NCI-H1694 treated with DMSO at 0.1 percent for 48 hours (cell line): ENCODE data around the gene THBS2.
"Not testable (repeated sequence)": the region's sequence is repeated elsewhere in the genome, so short reads cannot be mapped to it uniquely, and the experiment has no call there.

Experiments used
- DNase-seq: peaks from one replicate; lab custom pipeline; 2025; lab: John Stamatoyannopoulos, UW

The THBS2 gene

DNA sequence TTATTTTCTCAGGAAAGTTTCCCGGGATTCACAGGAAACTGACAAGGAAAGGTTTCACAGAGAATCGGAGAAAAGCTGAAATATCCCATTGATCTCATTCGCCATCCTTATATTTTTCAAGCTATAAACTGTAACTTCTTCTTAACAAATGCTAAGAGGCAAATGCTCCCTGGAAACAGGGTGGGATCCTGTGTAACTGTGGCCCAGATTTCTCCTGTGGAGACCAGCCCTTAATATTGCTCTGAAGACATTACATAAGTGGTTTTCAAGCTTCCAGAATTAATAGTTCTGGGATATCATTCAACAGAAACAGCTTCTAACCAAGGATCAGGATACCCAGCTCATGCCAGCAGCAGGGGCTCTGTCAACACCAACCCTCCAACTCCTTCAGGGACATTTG, 69.2 kb downstream of the THBS2 start:
- DNase-seq = no peak

- DNase-seq = no peak
These were observed 70.4 kb downstream of the THBS2 start for GRCh38 chr6:169183233-169183632.

DNA sequence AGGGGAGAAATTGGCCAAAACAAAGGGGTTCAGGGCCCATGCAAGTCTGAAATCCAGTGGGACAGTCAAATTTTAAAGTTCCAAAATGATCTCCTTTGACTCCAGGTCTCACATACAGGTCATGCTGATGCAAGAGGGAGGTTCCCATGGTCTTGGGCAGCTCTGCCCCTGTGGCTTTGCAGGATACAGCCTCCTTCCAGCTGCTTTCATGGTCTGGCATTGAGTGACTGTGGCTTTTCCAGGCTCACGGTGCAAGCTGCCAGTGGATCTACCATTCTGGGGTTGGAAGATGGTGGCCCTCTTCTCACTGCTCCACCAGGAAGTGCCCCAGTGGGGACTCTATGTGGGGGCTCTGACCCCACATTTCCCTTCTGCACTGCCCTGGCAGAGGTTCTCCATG, 73.8 kb downstream of the THBS2 start:
- DNase-seq = not testable (repeated sequence)

- DNase-seq = no peak
These were observed 76.0 kb downstream of the THBS2 start for GRCh38 chr6:169177516-169178166.

- no peak for DNase-seq
These were observed 77.2 kb downstream of the THBS2 start for GRCh38 chr6:169176361-169176991.

DNA sequence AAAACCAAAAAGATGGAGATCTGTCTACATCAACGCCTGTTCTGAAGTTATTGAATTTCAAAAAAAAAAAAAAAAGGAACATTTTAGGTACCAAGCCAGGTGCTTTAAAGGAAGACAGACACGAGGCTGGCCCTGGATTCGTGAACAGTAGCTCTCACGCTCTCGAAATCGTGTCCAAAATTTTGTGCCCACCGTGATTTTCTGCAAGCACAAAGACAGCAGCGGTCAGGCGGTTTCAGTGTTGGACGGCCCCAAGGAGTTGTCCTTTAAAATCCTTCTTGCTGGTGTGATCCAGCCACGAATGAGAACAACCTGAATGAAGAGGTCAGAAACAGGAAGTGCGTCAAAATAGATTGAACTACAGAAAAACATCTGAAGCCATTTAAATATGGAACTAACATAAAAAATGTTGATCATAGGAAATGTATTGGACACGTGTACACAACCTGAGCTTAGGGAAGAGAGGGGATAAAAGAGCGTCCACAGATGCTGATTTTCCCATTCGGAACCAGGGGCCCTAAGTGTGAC, 78.2 kb downstream of the THBS2 start:
- DNase-seq = no peak

- no peak for DNase-seq
These were observed 78.9 kb downstream of the THBS2 start for GRCh38 chr6:169174516-169175359.

DNA sequence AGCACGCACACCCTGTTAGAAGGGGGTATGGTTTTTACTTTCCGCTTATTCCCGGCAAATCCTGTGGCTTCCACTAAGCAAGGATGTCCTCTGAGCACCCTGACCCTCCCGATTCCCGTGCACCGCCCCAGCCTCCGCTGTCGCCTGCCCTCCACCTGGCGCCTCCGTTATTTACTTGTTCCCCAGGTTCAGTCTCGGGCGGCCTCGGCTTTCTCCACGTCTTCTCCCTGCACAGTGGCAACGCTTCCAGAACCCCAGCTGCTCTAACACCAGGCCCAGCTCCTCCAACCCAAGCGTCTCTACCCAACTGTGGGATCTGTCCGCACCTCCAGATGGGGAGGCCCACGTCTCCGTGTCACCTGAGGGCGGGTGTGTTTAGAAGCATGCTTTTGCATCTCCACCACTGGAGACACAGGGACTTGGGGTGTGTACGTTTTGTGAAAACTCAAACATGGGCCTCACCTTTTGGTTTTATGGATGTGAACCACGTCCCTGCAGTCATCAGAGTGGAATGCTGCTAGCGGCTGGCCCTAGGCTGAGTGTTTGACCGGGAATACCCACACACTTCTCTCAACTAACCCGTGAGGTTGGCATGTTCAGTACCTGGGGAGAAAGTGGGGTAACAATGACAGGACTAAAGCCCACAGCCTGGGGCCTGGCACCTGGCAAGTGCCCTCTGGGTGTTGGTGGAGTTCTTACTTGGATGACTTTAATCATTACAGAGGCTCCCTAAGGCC, 79.9 kb downstream of the THBS2 start:
- DNase-seq = no peak

GRCh38 chr6:169172946-169173345, 80.7 kb downstream of the THBS2 start:
- DNase-seq = no peak

DNA sequence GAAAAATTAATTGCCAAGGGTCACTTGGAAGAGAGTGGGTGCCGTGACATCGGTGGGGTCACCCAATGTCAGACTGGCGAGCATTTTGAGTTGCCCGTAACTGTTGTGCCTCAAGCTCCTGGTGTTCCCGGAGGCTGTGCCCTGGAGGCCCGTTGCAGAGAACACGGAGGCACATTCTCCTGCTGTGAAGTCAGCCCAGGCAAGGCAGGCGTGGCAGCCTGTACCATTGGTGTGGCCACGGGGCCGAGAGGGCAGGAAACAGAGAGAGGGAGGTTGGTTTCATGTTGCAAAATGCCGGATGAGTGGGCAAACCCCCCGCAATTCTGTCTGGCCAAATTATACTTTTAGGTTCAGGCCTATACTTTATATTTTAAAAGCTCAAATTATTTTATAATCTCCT, 81.2 kb downstream of the THBS2 start:
- no peak for DNase-seq

- no peak for DNase-seq
These were observed 81.7 kb downstream of the THBS2 start for GRCh38 chr6:169171951-169172350.

- no peak for DNase-seq
These were observed 82.6 kb downstream of the THBS2 start for GRCh38 chr6:169171016-169171415.

DNA sequence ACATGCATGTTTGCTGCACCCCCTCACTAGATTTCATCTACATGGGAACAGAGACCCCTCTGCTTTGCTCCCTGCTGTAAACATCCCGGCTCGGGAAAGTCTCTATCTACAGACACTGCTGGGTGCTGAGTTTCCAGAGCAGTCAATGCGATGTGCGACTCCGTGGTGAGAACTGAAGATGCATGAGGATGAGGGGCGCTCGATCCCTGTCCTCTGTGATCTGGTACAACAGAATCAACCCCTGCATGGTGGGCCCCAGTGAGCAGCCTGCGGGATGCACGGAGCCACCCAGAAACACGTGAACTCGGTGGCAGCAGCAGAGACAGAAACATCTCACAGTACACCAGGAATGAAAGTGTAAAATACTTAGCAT, 83.1 kb downstream of the THBS2 start:
- DNase-seq = no peak

DNA sequence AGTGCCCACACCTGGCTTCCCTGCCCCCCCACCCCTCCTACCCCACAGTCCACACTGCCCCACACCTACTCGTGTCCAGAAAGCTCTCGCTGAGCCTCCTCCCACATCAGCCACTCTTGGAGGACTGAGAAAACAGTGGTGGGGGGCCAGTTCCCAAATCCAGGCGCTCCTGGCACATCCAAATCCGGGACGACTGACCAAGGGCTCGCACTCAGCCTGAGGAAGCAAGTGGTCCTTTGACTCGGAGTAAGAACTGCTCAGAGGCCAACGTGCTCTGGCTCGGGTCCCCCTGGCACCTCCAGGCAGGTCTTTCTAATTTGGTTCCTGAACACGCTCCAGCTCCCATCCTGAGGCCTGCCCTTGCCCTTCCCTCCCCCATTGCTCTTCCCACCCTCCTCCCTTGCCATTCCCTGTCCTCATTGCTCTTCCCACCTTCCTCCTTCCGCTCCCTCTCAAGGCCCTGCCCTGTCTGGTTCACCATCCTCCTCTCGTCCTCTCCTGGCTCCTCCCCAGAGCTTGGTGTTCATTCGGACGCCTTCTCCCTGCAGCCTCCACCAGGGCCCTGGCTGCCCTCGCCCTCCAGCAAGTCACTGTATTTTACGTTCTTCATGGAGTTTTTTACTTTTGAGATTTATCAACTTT, 83.6 kb downstream of the THBS2 start:
- DNase-seq = no peak

DNA sequence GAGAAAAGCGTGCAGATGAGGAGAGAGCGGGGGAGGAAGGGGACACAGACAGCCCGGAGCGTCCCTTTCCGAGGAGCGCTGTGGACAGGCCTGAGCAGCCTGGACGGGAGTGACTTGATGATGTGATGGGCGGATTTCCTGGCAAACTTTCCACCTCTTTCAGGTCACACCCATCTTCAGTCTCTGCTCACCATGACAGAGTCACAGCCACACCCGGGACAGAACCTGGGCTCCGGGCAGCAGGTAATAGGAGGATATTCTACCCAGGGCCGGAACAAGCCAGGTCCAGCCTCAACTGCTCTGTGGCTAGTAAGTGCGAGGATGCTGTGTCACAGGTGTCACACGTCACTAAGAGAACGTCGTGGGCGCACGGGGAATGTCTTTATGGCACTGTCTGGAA, 84.3 kb downstream of the THBS2 start:
- DNase-seq = no peak

GRCh38 chr6:169168706-169169105, 84.9 kb downstream of the THBS2 start:
- no peak for DNase-seq

- no peak for DNase-seq
These were observed 85.4 kb downstream of the THBS2 start for GRCh38 chr6:169168302-169168630.

- DNase-seq = no peak
These were observed 85.9 kb downstream of the THBS2 start for GRCh38 chr6:169167581-169168301.

- no peak for DNase-seq
These were observed 86.6 kb downstream of the THBS2 start for GRCh38 chr6:169166896-169167580.
